ENCODE data around the gene SCIN.
"Not testable (repeated sequence)": the region's sequence is repeated elsewhere in the genome, so short reads cannot be mapped to it uniquely, and the experiment has no call there.

SCIN gene

DNA sequence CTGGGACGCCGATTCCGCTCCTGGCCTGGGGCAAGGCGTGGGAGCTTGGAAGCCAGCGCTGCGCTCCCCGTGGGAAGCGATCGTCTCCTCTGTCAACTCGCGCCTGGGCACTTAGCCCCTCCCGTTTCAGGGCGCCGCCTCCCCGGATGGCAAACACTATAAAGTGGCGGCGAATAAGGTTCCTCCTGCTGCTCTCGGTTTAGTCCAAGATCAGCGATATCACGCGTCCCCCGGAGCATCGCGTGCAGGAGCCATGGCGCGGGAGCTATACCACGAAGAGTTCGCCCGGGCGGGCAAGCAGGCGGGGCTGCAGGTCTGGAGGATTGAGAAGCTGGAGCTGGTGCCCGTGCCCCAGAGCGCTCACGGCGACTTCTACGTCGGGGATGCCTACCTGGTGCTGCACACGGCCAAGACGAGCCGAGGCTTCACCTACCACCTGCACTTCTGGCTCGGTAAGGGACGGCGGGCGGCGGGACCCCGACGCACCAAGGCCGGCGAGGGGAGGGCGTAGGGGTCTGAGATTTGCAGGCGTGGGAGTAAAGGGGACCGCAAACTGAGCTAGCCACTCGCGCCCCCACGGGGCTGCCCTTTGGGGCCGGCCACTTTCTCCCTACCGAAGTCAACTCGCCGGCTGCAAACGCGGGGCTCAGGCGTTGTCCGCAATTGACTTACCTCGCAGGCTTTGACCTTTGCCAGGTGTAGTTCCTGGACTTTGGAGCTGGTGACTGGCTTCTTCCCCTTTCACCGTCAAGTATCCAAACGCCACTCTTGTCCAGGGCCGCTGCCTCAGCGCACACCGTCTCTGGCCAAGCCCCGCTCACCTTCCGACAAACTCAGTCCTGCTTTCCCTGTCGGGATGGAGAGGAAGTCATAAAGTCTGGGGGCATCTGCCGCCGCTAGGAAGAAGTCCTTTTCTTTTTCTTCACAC lies at the start of gene SCIN:
SCIN (plus strand) TSS at position 187 of the 928 bp plus-strand sequence; CDS start at position 254, 67 bp downstream.
- no peak for DNase-seq

DNA sequence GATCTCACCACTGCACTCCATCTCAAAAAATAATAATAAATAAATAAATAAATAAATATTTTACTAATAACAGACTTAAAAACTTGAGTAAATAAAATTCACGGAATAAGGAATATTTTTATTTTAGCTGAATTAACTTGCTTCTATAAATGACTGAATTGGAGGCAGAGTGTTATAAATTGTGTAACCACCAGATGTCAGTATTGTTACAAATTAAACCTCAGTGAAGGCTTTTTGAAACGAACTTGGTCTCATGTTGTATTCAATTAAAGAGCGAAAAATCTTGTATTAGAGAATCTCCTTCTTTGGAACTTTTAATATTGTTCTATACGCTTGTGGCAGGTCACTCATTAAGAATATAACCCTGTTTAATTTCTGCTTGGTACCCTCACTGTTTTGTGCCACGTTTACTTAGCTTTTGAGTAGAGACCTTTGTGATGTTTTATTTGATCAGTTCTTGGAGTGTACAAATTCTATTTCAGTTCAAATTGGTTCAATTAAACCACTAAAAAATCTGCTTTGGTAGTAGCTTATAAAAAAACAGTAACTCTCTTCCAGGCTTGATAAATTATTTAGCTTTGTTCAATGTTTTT lies 45.6 kb upstream of the SCIN start:
- DNase-seq = peak; percentile 35

DNA sequence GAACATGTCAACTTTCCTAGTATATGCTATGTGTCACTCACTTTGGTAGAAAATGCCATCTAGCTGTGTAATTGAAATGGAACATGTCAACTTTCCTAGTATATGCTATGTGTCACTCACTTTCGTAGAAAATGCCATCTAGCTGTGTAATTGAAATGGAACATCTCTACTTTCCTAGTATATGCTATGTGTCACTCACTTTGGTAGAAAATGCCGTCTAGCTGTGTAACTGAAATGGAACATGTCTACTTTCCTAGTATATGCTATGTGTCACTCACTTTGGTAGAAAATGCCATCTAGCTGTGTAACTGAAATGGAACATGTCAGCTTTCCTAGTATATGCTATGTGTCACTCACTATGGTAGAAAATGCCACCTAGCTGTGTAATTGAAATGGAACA lies 43.8 kb upstream of the SCIN start:
- not testable (repeated sequence) for DNase-seq

DNA sequence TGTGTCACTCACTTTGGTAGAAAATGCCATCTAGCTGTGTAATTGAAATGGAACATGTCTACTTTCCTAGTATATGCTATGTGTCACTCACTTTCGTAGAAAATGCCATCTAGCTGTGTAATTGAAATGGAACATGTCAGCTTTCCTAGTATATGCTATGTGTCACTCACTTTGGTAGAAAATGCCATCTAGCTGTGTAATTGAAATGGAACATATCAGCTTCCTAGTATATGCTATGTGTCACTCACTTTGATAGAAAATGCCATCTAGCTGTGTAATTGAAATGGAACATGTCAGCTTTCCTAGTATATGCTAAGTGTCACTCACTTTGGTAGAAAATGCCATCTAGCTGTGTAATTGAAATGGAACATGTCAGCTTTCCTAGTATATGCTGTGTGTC lies 42.9 kb upstream of the SCIN start:
- DNase-seq = not testable (repeated sequence)

DNA sequence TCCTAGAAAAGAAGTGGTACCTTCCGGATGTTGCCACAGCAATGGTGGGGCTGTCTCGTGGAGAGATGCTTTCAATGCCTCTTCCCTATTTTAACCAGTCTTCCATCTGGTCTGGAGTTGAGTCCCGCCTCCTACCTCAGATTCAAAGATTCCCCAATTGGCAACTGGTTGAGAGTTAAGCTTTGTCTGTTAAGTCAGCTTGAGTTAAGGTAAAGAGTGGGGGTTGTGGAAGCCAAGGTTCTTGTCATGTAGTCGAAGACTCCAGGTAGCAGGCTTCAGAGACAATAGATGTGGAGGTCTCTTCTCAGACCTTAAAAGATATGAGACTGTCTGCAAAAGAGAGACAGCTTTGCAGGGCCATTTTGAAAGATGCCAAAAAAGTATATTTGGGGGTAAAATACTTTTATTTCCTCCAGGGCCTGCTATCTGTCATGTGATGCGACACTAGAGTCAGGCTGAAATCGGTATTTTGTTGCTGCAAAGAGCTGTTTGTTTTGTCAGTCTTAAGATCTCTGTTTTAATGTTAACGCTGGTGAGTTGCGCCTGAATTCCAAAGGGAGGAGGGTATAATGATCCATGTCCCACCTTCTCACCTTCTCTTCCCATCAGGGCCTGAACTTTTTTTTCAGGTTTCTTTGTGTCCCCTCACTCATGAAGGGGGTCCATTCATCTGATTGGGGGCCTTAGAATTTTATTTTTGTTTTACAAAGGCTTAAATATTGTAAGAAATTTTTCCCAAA lies 40.4 kb upstream of the SCIN start:
- no peak for DNase-seq

DNA sequence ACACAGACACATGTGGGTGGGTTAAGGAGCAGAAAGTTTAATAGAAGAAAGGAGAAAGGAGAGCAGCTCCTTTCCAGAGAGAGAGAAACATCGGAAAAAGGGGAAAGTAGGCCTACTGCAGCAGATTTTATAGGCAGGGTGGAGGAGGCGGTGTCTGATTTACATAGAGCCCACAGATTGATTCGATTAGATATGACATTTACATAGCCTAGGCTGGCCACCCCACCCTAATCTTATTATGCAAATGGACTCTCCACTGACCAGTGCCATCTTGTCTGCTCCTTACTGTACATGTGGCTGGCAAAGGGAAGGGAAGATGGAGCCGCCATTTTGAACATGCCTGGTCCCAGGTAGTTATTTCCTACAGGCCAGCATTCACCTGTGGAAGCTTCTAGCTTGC lies 38.7 kb upstream of the SCIN start:
- no peak for DNase-seq

DNA sequence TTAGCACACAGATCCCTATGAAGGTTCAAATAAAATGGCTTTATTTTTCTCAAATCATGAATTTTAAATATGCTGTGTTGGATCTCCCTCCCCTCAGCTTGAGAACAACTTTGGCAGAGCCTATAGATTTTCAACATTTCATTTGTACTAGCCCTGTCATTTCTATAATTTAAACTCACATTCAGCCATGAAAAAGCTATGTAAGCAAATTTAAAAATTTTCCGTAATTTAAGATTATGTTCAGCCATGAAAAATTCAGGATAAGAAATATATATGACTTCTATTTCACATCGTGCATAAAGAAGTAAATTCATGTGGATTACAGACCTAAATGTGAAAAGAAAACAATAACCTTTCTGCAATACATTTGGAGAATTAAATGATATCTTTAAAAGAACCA lies 36.5 kb upstream of the SCIN start:
- no peak for DNase-seq

DNA sequence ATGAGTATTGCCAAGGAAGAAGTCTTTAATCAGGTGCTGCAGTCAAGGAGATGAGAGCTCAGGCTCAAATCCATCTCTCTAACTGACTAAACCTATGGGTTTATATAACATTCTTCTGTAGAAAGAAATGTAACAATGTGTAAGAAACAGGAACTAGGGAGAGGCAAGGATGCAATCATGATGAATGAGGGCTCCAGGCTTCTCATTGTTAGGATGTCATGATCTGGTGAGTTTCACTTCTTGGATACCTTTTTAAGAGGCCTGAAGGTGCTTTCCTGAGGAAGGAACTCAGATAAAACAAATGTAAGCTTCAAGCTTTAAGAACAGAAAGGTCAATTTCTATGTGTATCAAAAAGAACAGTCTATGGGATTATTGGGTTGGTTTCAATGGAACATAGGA lies 30.8 kb upstream of the SCIN start:
- DNase-seq = no peak

DNA sequence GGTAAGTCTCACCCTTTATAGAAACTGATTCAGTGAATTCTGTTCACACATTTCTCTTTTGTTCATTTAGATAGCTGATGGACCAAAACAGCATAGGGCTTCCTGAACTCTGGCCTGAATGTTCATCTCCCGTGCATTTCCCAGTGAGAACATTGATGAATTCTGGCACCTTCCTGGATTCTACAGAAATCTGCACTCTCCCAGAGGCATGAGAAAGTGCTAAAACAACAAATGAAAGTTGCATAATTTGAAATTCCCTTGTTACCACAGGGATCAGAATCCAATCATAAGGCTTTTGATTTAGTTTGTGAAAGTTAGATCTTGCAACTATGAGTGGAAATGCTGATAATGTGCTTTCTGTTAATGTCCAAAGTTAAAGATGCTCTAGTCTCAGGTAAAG lies 29.7 kb upstream of the SCIN start:
- no peak for DNase-seq

DNA sequence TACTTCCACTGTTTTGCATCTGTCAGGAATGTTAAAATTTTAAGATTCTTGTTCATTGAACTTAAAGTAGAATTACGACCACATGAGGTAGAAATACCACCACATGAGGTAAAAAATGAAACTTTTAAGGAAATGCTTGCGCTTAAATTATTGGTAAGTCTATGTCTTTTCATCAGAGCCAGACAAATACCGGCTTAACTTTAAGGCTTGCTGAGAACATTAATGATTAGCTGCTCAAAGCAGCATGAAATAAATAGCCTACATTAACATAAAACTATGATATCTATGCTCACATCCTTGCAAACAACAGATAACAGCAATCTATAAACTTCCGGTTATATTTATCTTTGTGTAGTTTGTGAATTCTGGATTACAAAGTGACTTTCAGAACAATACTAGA lies 26.9 kb upstream of the SCIN start:
- DNase-seq = no peak

DNA sequence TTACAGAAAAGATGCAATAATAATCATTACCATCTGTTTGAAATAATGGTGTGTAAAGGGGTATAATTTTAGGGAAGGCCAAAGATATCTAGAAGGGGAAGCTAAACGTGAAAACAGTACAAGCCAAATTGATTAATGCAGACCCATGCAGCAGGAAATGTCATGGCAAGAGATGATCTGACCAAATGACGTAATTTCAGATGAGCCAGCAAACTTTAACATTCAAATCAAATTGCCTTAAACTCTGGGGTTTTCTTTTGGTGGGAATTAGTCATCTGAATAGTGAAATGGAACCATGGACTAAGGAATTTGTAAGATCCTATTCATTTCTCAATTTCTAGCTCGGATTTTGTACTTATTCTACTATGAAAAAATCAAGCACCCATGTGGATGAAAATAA lies 21.4 kb upstream of the SCIN start:
- no peak for DNase-seq

DNA sequence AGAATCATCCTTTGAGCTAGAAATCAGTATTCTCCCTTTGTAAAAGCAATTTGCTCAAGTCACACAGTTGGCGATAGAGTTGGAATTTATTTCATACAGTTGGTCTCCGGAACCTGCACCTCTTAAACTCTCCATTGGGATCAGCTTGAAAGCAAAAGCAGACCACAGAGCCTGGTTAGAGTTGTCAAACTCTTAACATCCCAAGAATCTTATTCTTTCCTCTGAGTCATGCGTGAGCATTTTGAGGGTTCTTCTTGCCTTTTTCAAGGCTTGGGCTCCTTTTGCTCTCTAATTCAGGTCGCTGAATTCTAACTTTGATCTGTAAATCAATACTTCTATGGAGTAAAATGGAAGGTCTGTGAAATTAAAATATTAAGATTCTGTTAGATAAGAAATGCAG lies 19.6 kb upstream of the SCIN start:
- no peak for DNase-seq

DNA sequence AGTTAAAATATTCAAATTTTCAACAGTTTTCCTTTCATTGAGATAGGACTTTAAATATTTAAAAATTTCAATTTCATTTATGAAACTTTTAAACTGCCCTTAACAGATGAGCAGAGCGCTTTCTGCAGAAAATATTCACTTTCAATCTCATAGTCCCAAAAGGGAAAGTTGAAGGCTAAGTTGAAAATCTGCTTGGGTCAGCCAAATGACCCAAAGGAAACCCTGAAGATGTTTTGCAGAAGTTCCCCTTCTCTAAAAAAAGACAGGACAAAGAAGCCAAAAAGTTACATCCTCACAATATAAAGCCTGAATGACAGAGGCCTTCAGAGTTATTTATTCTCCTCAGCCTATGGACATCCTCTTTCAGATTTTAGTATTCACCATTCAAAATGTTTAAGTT lies 17.6 kb upstream of the SCIN start:
- DNase-seq = no peak

DNA sequence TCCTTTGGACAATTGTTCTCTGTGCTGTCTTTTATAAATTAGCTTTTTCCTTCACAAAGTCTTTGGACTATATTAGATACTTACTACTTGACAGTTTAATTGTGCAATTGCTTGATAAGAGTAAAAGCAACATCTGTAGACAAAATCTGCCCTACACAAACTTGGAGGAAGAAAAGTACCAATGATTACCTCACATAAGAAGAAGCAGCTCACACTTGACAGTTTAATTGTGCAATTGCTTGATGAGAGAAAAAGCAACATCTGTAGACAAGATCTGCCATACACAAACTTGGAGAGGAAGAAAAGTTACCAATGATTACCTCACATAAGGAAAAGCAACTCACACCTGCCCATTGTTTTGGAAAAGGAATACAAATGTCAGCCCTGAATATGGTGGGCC lies 17.1 kb upstream of the SCIN start:
- DNase-seq = no peak

DNA sequence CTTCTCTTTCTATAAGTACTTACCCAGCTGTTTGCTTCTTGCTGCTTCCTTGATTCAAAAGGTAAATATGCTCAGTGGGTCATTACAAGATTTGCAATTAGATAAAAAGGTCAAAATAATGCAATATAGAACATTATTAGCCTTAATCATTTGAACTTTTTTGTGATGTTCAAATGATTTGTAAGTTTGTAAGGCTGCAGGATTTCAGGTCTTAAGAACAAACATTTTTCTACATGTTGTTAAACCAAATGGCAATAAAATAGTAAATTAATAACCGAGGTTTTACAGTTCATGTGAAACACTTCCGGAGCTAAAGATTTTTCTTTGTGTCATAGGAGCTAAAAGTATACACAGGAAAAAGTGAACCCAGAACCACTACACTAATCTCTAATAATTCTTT lies 16.2 kb upstream of the SCIN start:
- DNase-seq = no peak

DNA sequence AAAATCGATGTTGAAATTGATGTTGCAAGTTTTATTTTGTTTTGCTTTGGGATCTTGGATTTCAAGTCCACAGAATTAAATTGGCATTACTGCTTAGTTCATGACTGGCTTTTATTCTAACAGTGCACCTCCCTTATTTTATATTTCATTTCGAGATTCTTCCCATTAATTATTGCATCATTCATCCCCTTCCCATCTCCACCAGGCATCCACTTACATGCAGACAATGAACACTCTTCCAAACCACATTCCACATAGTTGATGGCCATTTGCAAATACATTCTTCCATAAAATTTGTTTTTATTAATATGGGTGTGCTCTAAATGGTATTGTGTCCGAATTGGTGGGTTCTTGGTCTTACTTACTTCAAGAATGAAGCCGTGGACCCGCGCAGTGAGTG lies 15.6 kb upstream of the SCIN start:
- DNase-seq = no peak

DNA sequence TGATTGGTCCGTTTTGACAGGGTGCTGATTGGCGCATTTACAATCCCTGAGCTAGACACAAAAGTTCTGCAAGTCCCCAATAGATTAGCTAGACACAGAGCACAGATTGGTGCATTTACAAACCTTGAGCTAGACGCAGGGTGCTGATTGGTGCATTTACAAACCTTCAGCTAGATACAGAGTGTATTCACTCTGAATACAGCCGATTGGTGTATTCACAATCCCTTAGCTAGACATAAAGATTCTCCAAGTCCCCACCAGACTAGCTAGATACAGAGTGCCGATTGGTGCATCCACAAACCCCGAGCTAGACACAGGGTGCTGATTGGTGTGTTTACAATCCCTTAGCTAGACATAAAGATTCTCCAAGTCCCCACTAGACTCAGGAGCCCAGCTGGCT lies 14.8 kb upstream of the SCIN start:
- not testable (repeated sequence) for DNase-seq

DNA sequence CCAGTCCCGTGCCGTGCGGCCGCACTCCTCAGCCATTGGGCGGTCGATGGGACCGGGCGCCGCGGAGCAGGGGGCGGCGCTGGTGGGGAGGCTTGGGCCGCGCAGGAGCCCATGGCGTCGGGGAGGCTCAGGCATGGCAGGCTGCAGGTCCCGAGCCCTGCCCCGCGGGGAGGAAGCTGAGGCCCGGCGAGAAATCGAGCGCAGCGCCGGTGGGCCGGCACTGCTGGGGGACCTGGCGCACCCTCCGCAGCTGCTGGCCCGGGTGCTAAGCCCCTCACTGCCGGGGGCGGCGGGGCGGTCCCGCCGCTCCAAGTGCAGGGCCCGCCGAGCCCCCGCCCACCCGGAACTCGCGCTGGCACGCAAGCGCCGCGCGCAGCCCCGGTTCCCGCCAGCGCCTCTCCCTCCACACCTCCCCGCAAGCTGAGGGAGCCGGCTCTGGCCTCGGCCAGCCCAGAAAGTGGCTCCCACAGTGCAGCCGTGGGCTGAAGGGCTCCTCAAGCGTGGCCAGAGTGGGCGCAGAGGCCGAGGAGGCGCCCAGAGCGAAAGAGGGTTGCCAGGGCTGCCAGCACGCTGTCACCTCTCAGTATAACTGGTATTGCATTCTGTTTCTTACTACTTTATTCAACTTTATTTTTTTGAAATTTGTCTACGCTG lies 14.3 kb upstream of the SCIN start:
- not testable (repeated sequence) for DNase-seq

DNA sequence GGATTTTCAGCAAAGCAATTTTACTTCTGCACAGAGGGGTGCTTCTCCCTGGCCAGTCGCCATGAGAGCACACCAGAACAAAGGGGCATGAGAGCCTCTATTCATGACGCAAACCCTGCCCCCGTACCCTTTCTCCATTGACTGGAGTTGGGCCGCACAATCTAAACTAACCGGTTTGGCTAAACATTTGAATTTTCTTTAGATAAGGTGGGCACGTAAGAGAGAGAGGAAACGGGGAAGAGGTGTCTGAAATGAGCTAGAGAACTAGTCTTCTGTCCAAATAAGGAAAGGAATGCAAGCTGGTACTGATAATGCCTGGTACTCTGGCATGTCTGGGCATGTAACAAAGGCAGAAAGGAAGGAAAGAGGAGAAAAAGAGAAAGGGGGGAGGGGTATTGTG lies 13.2 kb upstream of the SCIN start:
- no peak for DNase-seq

DNA sequence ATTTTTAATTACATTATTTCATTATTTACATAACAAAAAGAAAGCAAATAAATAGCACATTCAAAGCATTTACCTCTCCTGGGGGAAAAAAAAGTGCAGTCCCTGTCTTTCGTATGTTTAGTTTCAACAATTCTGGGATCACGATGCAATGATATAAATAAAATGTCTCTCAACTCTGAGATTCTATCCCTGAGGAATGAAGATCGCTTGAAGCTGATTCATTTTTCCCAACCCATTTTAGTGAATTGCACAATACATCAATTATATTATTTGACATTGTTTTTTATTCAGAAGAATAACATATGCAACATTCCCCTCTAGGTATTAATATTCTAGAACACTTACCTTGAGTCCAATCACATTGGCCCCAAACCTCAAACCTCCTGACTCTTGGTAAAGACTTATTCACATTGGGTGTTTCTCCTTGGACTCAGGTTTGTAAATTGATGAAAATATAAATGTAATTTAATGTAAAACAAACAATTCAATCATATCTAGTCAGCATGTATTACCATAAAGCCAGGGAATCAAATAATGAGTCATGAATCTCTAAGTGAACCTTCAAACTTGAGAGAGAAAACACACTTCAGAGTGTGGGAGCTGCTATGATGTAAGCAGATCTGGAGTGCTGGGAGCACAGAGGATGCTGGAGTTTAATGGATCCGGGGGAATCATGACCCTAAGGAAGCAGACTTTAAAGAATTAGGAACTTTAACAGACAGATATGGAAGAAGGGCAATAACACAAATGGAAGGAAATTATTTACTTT lies 5.3 kb upstream of the SCIN start:
- DNase-seq = no peak

DNA sequence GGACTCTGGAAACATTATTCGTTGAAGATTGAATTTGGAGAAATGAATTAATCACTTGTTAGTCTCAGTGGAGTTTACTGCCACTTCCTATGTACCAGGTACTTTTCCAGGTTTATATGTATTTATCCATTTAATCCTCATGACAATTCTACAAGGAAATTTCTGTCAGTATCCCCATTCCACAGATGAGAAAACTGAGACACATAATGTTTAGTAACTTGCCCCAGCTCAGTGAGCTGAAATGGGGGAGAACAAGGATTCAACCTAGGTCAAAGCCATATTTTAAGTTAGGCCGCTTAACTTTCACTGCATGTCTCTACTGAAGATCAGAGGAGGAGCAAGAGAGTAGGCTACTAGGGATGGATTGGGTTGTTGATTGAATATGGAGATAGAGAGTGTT lies 4.6 kb upstream of the SCIN start:
- no peak for DNase-seq

DNA sequence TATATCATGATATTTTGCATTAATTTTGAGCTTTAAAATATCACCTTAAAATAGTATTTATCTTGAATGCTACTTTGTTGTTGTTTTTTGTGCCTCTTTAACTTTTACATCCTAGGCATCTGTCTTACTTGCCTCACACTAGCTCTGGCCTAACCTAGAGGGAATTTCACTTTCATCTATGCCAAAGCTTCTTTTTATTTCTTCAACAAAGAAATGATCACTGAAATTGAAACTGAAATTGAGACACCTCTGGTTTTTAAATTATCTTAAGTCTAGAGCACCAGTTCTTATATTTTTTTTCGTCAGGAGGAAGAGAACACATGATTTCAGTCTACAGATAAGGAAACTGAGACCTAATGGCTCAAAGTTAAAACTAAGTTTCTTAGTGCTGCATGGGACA lies 3.5 kb upstream of the SCIN start:
- DNase-seq = no peak

DNA sequence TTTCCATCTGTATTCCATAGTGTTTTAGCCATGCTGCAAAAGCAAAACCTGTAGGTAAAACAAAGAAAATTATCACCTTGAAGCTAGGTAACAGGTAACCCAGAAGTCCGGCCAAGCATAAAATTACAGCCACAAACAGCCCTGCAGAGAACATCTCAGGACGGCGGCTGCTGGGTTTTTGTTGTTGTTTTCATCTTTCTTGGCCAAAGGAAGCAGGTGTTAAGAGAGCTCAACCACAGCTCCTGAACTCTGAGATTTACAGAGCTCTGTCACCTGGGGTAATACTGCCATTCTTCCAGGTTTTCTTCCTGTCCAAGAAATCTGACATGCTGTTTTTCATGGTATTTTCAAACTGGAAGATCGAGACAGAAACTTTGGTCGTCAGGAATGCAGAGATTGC lies 847 bp upstream of the SCIN start:
- no peak for DNase-seq
